ENCODE data around the gene ENPP1.

The ENPP1 gene

DNA sequence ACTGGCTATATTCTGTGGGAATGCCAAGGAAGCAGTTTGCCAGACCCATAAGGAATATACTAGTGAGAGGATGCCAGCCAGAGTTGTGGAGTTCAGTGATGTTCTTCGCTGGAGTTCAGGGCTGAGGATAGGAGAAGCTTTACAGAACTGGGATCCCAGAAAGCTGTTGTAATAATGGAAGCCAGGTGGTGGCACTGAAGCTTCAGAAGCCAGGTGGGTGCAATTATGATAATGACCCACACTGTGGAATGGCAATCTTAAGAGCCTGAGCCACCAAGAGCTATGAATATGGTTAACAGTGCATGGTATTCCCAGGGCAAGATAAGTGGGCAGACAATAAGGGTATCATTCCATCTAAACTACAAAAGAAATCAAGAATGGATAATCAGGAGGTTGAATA lies 25.1 kb upstream of the ENPP1 start:
- DNase-seq (ENCODE audit: low read depth, low spot score) = no peak
- no peak overlapping the region for H3K27ac ChIP-seq

DNA sequence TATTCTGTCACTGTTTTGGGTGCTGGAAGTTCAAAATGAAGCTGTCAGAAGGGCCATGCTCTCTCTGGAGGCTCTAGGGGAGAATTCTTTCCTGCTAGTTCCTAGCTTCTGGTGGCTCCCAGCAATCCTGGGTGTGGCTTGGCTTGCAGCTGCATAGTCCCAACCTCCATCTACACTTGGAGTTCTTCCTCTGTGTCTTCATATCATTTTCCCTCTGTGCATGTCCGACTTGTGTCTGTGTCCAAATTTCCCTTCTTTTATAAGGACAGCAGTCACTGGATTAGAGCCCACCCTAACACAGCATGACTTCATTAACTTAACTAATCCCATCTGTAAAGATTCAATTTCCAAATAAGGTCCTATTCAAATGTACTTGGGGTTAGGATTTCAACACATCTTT lies 23.3 kb upstream of the ENPP1 start:
- no peak for DNase-seq (ENCODE audit: low read depth, low spot score)
- no peak overlapping the region for H3K27ac ChIP-seq

DNA sequence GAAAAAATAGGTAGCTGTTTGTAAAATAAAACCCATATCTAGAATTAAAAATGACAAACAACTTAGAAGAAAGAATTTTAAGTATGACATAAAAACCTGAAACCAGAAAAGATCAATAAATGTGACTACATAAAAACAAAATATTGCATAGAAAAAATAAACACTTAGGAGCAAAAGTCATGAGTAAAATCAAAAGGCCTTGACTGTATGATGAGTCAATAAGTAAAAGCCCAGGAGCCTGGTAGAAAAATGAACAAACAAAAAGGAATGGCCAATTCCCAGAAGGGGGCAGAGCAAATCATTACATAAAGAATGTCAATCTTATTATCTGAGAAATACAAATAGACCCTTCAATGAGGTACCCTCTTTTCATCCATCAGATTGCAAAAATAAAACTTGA lies 20.7 kb upstream of the ENPP1 start:
- H3K27ac ChIP-seq = no peak overlapping the region
- no peak for DNase-seq (ENCODE audit: low read depth, low spot score)

DNA sequence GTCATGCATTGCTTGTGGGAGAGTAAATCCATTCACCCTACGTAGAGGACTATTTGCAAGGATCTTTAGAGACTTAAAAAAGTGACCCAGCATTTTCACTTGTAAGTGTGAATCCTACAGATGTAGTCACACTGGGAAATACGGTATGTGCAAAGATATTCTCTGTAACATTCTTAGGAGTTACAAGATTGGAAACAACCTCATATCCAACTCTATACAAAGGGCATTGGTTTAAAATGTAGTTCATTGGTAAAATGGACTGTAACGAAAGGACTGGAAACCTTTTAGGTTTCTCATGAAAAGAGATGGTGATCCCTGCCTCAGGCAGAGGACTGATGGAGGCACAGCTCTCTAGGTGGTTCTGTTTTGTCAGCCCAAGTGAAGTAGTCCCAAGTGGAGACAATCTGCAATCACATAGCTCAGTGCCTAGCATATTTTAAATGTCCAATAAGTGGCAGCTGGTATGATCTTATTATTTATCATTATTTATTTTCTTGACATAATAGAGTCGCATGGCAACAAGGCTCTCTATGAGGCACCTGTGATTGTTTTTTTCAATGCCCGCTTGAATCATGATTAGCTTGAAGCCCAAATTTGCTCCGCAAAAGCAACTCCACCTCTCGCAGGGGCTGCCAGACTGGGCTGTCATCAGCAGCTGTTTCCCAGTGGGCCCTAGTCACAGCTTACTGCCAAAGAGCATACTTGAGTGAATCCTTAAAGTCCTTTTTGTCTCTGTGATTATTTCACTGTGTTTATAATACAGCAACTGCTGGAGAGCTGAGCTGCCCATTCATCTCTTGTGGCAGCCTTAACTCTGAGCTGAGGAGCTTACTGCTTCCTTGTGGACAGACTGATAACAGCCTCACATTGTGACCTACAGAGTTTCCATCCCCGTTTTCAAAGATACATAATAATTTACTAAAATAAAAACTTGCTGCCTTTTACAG lies 19.8 kb upstream of the ENPP1 start:
- no peak overlapping the region for H3K27ac ChIP-seq
- no peak for DNase-seq (ENCODE audit: low read depth, low spot score)

DNA sequence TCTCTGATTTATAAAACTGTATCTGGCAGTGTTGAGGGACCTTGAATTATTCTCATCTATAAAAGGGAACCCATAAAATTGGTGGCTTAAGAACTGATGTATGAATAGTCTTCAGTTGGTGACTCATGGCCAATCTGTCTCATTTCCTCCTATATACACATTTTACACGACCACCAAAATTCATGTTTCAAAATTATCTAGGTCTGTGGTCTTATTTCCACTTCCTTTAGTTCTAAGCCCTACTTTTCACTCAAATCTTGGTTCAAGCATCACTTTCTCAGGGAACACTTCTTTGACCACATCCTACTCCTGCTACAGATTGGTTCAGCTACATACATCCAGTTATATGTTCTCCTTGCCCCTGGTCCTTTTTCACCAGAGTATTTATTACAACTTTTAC lies 18.6 kb upstream of the ENPP1 start:
- no peak overlapping the region for H3K27ac ChIP-seq
- no peak for DNase-seq (ENCODE audit: low read depth, low spot score)

DNA sequence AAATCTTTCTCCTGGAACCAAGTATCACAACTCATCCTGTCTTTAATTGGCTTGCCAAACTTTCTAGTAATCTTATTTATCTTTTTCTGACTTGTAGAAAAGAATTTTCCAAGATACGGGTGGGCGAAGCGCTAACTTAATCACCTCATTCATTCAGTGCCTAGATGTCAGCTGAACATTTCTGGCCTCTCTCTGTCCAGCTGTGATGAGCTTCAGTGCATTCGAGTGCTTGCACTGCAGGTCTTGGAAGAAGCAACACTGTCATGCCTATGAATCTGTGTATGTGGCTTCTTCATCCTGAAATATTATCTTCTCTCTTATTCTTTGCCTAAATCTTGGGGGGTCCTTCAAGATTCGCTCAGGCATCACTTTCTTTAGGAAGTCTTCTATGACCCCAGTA lies 16.3 kb upstream of the ENPP1 start:
- DNase-seq (ENCODE audit: low read depth, low spot score) = no peak
- H3K27ac ChIP-seq = no peak overlapping the region

DNA sequence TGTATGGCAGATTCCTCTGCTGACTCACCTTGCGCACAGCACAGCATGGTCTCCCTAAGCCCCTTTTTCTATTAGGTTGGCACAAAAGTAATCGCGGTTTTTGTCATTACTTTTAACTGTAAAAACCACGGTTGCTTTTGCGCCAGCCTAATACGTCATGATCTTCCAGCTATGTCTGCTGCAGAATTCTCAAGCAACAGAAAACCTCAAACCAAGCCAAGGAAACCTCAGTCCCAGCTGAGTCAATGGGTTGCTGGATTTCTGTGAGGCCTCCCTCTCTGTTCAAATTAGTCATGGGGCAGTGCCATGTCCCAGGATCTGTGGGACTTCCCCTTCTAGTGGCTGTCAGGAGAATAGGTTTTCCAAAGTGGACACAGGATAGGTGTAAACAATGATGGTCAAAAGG lies 15.7 kb upstream of the ENPP1 start:
- H3K27ac ChIP-seq = no peak overlapping the region

DNA sequence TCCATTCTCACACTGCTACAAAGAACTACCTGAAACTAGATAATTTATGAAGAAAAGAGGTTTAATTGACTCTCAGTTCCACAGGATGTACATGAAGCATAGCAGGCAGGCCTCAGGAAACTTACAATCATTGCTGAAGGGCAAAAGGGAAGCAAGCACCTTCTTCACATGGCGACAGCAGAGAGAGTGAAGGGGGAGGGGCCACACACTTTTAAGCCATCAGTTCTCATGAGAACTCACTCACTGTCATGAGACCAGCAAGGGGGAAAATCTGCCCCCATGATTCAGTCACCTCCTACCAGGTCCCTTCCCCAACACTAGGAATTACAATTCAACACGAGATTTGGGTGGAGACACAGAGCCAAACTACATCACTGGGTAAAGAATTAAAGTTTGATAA lies 12.5 kb upstream of the ENPP1 start:
- no peak for DNase-seq (ENCODE audit: low read depth, low spot score)
- no peak overlapping the region for H3K27ac ChIP-seq

More for the DNA sequence above, 15.7 kb upstream of the ENPP1 start:
- no peak for DNase-seq (ENCODE audit: low read depth, low spot score)

DNA sequence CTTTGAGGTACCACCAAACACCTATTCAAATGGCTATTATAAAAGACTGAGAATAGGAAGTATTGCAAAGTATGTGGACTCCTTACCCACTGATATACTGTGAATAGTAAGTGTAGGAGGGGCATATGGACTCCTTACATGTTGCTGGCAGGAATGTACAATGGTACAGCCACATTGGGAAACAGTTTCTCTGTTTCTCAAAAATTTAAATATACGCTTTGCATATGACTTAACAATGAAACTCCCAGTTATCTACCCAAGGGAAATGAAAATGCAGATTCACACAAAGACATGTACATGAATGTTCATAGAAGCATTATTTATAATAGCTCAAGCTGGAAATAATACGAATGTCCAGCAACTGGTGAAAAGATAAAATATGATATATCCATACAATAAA lies 5.5 kb upstream of the ENPP1 start:
- no peak for DNase-seq (ENCODE audit: low read depth, low spot score)
- no peak overlapping the region for H3K27ac ChIP-seq

DNA sequence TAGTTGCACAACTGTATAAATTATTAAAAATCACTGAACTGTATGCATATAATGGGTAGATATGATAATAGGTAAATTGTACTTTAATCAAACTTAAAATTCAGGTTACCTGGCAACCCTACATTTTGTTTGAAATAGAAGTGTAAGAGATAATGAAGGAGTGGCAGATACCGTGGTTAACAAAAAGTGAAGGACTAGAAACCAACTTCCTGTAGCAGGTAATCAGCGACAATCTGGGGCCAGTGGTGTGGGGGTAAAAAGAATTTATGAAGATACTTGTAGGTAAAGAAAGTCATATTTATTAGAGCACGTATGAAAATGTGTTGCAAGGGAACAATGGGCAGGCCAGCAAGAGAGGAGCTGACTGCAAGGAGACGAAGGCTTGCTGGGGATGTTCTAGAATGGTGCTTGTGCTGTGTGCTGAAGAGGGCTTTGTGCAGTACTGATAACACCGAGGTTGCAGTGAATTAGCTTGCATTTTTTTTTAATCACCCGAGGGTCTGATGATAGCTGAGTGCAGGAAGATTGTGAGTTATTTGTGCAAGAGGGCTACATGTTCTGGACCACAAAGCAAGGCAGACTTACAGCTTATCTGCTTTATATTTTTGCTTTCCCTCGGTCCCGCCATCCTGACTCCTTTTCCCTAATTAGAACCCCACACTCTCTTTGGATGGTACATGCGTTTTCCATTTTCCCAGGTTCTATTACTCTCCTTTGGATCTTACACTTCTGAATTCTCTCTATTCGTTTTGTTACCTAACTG lies 4.6 kb upstream of the ENPP1 start:
- DNase-seq (ENCODE audit: low read depth, low spot score) = no peak
- H3K27ac ChIP-seq = no peak overlapping the region

DNA sequence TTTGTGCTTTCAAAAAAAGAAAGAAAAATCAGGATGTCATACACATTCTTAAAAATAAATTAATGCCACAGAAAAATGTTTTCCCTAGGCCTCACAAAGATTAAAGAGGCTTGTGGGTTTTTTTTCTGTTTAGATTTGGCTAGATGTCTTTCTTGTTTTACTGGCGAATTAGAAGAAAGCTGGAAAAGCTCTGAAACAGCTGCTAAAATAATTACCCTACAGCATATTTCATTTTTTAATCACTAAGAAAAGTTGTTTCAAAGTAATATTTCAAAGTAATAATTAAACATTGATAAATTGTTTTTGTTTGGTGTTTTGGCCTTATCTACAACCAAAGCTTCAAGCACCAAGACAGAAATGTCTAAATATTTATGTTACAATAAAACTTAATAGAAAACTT lies 3.7 kb upstream of the ENPP1 start:
- no peak overlapping the region for H3K27ac ChIP-seq
- no peak for DNase-seq (ENCODE audit: low read depth, low spot score)

DNA sequence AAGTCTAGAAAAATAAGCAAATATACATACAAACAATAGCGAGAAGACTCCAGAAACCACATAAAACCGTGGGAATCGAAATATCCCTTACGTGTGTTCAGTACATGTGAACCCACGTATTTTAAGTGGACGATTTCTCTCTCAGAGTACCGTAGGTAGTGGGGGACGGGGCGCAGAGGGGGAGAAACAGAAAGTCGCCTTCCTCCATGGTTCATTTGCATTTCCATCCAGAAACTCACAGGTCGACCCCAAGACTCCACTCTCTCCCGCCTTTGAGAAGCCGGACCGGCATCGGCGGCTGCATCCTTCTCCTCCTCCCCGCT lies 538 bp upstream of the ENPP1 start:
- H3K27ac ChIP-seq = no peak overlapping the region
- no peak for DNase-seq (ENCODE audit: low read depth, low spot score)

DNA sequence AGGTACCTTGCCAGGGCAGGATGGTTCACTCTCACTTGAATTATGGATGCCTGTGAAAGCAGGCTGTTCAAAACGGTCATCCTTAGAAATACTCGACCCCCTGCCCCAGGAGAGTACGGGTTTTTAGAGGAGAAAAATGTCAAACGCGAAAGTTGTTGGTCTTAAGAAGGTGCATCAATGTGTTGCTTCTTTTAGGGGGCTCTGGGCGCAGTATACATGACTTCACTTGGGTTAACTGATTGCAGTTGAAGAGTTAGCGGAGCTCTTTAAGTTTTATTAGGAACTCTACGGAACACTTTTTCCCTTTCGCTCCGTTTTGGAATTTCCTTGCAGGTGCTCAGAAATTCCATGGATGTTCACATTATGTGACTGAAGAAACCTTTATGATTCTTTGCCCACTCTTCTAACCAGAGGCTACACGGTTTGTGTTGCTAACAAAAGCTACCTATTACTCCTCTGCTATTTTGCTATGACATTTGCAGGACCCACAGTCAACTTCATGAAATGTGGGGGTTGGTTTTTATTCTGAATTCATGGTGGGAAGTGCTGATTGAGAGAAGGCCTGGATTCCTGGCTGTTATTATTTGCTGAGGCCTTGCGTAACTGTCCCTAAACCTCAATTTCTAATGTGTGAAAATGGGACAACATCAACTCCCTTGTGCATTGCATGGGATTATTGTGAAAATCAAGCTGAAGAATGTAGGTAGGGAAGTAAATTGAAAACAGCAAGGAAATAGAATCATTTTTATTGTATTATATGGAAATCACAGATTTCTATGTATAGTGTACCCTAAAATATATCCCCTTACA lies 845 bp downstream of the ENPP1 start:
- DNase-seq (ENCODE audit: low read depth, low spot score) = no peak
- no peak overlapping the region for H3K27ac ChIP-seq

DNA sequence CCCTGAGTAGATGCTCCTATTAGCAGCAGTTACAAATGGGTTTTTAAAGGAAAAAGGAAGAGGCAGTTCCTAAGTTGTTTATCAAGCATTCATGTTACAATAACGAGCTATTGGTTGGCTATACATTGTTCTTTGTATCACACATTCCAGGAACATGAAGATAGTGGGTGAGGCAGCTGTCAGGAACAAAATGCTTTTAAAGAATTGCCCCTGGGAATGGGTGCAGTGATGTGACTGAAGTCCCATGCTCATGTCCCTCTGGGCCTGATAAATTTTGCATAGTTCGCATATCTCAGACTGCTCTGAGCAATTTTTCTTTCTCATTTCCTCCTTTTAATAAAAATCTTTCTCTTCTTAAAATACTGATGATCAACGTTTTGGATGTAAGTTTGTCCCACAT lies 3.7 kb downstream of the ENPP1 start:
- H3K27ac ChIP-seq = no peak overlapping the region
- no peak for DNase-seq (ENCODE audit: low read depth, low spot score)

DNA sequence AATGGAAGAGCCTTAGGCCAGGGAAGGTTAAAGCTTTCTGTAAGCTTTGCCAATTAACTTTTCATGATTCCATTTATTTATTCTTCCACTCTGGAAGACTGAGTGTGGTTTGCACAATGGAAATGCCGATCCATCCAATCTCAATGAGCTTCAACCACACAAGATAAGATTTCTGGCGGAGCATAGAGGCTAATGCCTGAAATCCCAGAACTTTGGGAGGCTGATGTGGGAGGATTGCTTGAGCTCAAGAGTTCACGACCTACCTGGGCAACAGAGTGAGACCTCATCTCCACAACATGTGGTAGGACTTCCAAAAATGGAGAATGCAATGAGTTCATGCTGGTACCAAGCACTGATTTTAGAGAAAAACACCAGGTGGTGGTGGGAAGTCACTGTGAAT lies 6.2 kb downstream of the ENPP1 start:
- no peak for DNase-seq (ENCODE audit: low read depth, low spot score)
- H3K27ac ChIP-seq = no peak overlapping the region

DNA sequence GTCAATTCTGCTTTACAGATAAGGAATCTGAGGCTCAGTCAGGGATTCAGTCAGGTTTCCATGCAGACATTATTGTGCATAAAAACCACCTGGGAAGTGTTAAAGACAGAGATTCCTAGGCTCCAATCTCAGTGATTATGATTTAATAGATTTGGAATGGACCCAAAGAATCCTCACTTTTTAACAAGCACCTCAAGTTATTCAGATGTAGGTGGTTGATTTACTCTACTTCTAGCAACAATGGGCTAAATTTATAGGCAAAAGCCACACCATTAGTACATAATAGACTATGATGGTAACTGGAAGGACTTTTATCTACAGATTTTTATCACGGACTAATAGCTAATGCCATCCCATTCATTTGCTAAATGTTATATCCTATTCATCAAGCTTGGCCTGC lies 9.0 kb downstream of the ENPP1 start:
- no peak for DNase-seq (ENCODE audit: low read depth, low spot score)
- no peak overlapping the region for H3K27ac ChIP-seq

DNA sequence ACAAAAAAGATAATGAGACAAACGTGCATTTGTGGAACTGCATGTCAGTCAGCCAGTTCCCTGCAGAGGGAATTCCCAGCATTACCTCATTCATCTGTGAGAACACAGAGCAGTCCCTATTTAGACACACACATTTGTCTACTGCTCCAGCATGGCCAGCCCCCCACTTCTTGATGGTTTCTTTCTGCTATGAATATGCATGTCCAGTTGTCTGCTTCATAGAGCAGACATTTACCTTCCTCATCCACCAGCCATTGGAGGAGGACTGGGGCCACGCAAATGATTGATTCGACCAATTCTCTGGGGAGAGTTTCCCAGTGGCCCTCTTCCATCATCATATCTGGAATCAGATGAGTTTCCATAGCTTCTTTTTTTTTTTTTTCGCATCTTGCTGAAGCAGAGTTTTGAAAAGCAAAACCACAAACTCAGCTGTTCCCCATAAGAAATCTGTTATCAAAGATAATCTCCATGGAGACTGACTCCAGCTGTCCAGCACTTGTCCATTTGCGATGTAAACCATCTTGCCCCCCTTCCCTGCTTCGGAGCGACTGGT lies 11.8 kb downstream of the ENPP1 start:
- no peak for DNase-seq (ENCODE audit: low read depth, low spot score)
- H3K27ac ChIP-seq = no peak overlapping the region

DNA sequence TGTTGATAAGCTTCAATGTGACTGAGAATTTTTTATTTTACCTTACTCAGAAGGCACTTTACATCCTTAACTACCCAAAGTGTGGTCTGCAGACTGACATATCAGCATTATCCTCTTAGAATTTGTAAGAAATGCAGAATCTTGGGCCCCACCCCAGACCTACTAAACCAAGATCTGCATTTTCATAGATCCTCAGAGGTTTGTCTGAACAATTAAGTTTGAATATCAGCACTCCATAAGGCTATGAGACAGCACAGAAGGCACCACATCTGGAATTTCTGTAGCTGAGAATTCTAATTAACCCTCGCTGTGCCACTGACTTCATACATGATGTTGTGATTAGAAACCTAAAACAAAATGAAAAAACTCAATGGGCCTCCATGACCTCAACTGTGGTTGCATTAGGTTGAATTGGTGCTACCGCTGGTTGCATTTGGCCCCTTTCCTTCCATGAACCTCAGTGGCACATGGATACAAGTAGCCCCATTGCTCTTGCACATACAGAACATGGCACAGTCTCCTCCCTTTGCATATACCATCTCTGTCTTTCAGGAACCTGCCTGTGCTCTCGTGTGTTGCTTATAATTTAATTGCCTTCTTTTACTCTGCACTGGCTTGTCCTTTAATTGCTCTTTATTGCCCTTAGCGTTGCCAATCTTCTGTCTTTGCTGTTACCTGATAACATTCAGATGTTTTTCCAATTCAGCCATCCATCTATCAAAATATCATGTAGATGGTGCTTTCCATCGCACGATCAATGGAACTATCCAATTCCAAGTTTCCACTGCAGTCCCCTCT lies 13.4 kb downstream of the ENPP1 start:
- no peak overlapping the region for H3K27ac ChIP-seq
- DNase-seq (ENCODE audit: low read depth, low spot score) = no peak

DNA sequence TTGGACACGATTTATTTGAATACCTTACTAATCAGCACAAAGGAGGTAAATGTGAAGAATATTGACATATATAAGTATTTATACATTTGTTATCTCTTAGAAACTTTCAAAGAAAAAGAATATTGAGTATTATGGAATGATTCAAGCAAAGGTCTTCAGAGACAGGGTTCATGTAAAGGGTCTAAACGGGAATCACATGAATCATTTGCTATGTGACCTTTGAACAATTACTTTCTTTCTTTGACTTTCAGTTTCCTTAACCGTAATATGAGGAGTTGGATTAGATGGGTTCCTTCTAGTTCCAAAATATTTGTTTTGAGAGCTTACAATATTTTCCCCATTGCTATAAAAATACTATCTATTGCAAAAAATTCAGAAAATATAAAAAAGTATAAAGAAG lies 14.3 kb downstream of the ENPP1 start:
- no peak overlapping the region for H3K27ac ChIP-seq
- DNase-seq (ENCODE audit: low read depth, low spot score) = no peak

Data from epithelial cell of prostate (primary cell).